ENCODE data around the gene SMG1. TPM values are rescaled to one million over a fixed set of nuclear protein-coding genes. Genes with fewer than 3 reads are reported as not detected.
A peak's percentile ranks its signal among the peaks of the same experiment; 100 is the strongest.

The SMG1 gene
- total and polyA plus RNA-seq, 2 of the 13 experiments (the other 11 are each of a cell fraction or from before 2014, with no cell fraction given) = 48.7 to 53.7 TPM

GRCh38 chr16:18788828-18789514 lies 137.2 kb downstream of the SMG1 start (continued):
- TF ChIP-seq KDM5B (CRISPR knock-in tag; IDR thresholded peaks at IDR 0.05; ENCODE audit: borderline replicate concordance) (no peak), FUBP1 (CRISPR knock-in tag; IDR thresholded peaks at IDR 0.05; ENCODE audit: borderline replicate concordance) (no peak), AGO1 (IDR thresholded peaks at IDR 0.05; ENCODE audit: low read depth, low read length, poor library complexity, severe bottlenecking) (no peak), RFXAP (CRISPR knock-in tag; IDR thresholded peaks at IDR 0.05; ENCODE audit: borderline replicate concordance) (no peak), ZBTB37 (CRISPR knock-in tag; IDR thresholded peaks at IDR 0.05) (0 out of 2 replicates have a peak, but pooled peaks have one; percentile 38), CBX5 (CRISPR knock-in tag; IDR thresholded peaks at IDR 0.05; ENCODE audit: borderline replicate concordance) (no peak), ZNF563 (CRISPR knock-in tag; IDR thresholded peaks at IDR 0.05) (no peak), ZNF614 (CRISPR knock-in tag; IDR thresholded peaks at IDR 0.05; ENCODE audit: borderline replicate concordance) (no peak), ZBTB2 (CRISPR knock-in tag; IDR thresholded peaks at IDR 0.05; ENCODE audit: low read depth) (no peak), ZFP37 (CRISPR knock-in tag; IDR thresholded peaks at IDR 0.05; ENCODE audit: borderline replicate concordance) (no peak), TARDBP (CRISPR knock-in tag; IDR thresholded peaks at IDR 0.05) (peak; percentile 72), ZNF549 (CRISPR knock-in tag; IDR thresholded peaks at IDR 0.05) (no peak), SP140L (CRISPR knock-in tag; IDR thresholded peaks at IDR 0.05; ENCODE audit: borderline replicate concordance) (no peak), MATR3 (CRISPR knock-in tag; IDR thresholded peaks at IDR 0.05) (no peak), ZNF747 (CRISPR knock-in tag; IDR thresholded peaks at IDR 0.05; ENCODE audit: borderline replicate concordance) (no peak), GLI4 (CRISPR knock-in tag; IDR thresholded peaks at IDR 0.05; ENCODE audit: borderline replicate concordance) (no peak; the same call in 1 of the 2 replicates), RFX5 (IDR thresholded peaks at IDR 0.05; ENCODE audit: low read depth, low read length) (no peak), ZNF564 (CRISPR knock-in tag; IDR thresholded peaks at IDR 0.05) (no peak), TIGD3 (CRISPR knock-in tag; IDR thresholded peaks at IDR 0.05; ENCODE audit: borderline replicate concordance) (no peak), CREM (IDR thresholded peaks at IDR 0.05) (no peak), CREM (CRISPR knock-in tag; IDR thresholded peaks at IDR 0.05) (no peak), SP4 (CRISPR knock-in tag; IDR thresholded peaks at IDR 0.05) (0 out of 2 replicates have a peak, but pooled peaks have one; percentile 28), ZNF143 (CRISPR knock-in tag; IDR thresholded peaks at IDR 0.05) (peak; percentile 47; the same call in 1 of the 2 replicates)
- TF ChIP-seq, protein P1, sequence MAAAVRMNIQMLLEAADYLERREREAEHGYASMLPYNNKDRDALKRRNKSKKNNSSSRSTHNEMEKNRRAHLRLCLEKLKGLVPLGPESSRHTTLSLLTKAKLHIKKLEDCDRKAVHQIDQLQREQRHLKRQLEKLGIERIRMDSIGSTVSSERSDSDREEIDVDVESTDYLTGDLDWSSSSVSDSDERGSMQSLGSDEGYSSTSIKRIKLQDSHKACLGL (CRISPR knock-in tag; IDR thresholded peaks at IDR 0.05) = peak; percentile 33; the same call in 1 of the 2 replicates
